Ovary (tissue), 3 donors: ENCODE measurements around the gene IGF1R.

Experiments
- CTCF ChIP-seq, 3 donors: fragments of 450-650 bp in 2 of 3; fragments of 200-600 bp in 1 of 3; IDR thresholded peaks; one replicate each; pipeline versions ENCODE4 v1.5.1 to v1.8.0; 2016 to 2022; ENCODE audit warnings: antibody characterized with exemption in 3 of 3, mild to moderate bottlenecking in 1 of 3
- EP300 ChIP-seq: sonication (generic); formaldehyde crosslinking; IDR thresholded peaks from one replicate; pipeline ENCODE4 v1.6.1; 2017; ENCODE audit warnings: antibody characterized with exemption
- POLR2A ChIP-seq: fragments of 450-650 bp; IDR thresholded peaks from one replicate; pipeline ENCODE4 v1.6.1; 2017; ENCODE audit warnings: antibody characterized with exemption, mild to moderate bottlenecking, moderate library complexity
- donor health status: DM: no; HTN: no; CAD: no.

- TF ChIP-seq CTCF (IDR thresholded peaks at IDR 0.05) = no peak
- TF ChIP-seq POLR2A = no peak
- no peak for TF ChIP-seq EP300
Measured at GRCh38 chr15:98802187-98802586, 153.8 kb downstream of the IGF1R start.
